Mammary epithelial cell (primary cell): ENCODE results near the gene CABP7.

Experiments
- CTCF ChIP-seq, 2 donors: IDR thresholded peaks in 1 of 2; conservative IDR thresholded peaks in 1 of 2; 2 replicates each; pipeline ENCODE4 v1.5.1; 2011 to 2012; ENCODE audit warnings: inconsistent platforms in 2 of 2, low read length in 2 of 2, mild to moderate bottlenecking in 2 of 2, control low read depth in 1 of 2, low read depth in 1 of 2; ENCODE audit not compliant: insufficient read depth in 1 of 2; ENCODE audit errors: extremely low read depth in 1 of 2
- EZH2 ChIP-seq: IDR thresholded peaks from 2 replicates; pipeline ENCODE4 v1.6.1; 2012; ENCODE audit warnings: low read length, inconsistent platforms, borderline replicate concordance

DNA sequence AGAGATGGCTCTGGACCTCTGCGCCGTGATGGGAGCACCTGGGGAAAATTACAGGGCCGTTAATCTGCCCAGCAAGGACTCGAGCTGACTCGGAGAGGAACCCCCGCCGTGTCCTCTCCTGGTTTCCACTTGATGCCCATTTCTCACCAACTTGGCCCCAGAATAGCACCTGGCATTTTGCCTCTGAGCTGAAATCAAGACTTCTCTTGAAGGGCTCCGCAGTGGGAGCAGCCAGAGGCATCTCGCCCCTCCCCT lies 19.0 kb upstream of the CABP7 start:
- TF ChIP-seq CTCF (conservative IDR thresholded peaks at IDR 0.05 in 1 of 2, IDR thresholded peaks at IDR 0.05 in 1 of 2; ENCODE audit: extremely low read depth in 1 of 2, insufficient read depth in 1 of 2, low read depth in 1 of 2, low read length in 2 of 2): no peak
- no peak for TF ChIP-seq EZH2
